Myometrial cell (primary cell): Measurements from ENCODE around the gene ADK. TPM values are rescaled to one million over a fixed set of nuclear protein-coding genes. Genes with fewer than 3 reads are reported as not detected.

Experiments
- total RNA-seq: library from RNA; depleted of rRNA; stranded (reverse); fragments of >200 nt; gene quantifications from 2 replicates; pipeline ENCODE4 v1.2.3, GENCODE V29; 2015

Gene ADK
- 76.0 and 85.3 TPM in 2 replicates for total RNA-seq

GRCh38 chr10:74150990-74151878 lies at the start of gene ADK:
TSS of gene ADK (plus strand) at chr10:74151221. CDS start at chr10:74151279, 58 bp downstream.

GRCh38 chr10:74150204-74150989 lies 624 bp upstream of the ADK start, which contains the start of gene AP3M1:
TSS of gene AP3M1 (minus strand) at chr10:74150828. CDS start at chr10:74138379, 12,449 bp downstream.

Other genes starting within 250 kb of the ADK start
- 14.9 and 25.1 TPM in 2 replicates for gene PLAU, start 240.1 kb upstream of the ADK start, total RNA-seq
- gene VCL, start 153.1 kb upstream of the ADK start, total RNA-seq = 120 and 126 TPM in 2 replicates
- 31.4 and 31.5 TPM in 2 replicates for gene AP3M1, start 393 bp upstream of the ADK start, total RNA-seq